Immature natural killer cell (primary cell): ENCODE results near the gene ADARB2. TPM values are rescaled to one million over a fixed set of nuclear protein-coding genes. Genes with fewer than 3 reads are reported as not detected.

Experiments
- DNase-seq, 3 donors: peaks; one replicate each; pipeline ENCODE4 v3.0.0; 2022; ENCODE audit warnings: mixed read lengths in 1 of 3
- H3K27ac Mint-ChIP-seq, 6 donors: one replicate each; pipeline ENCODE4 v1.8.0; 2020; ENCODE audit warnings: mixed read lengths in 6 of 6, mild to moderate bottlenecking in 5 of 6, inconsistent platforms in 4 of 6, moderate library complexity in 3 of 6
- H3K27me3 Mint-ChIP-seq, 3 donors: one replicate each; pipeline ENCODE4 v1.8.0; 2020 to 2021; ENCODE audit warnings: low read depth in 3 of 3, mild to moderate bottlenecking in 3 of 3, mixed read lengths in 3 of 3, moderate library complexity in 3 of 3, inconsistent platforms in 1 of 3
- H3K36me3 Mint-ChIP-seq, 3 donors: one replicate each; pipeline ENCODE4 v1.8.0; 2020; ENCODE audit warnings: mixed read lengths in 3 of 3, inconsistent platforms in 2 of 3, mild to moderate bottlenecking in 2 of 3
- H3K4me1 Mint-ChIP-seq, 2 donors: one replicate each; pipeline ENCODE4 v1.8.0; 2020; ENCODE audit warnings: inconsistent platforms in 2 of 2, mild to moderate bottlenecking in 2 of 2, mixed read lengths in 2 of 2, moderate library complexity in 1 of 2
- H3K4me3 Mint-ChIP-seq, 5 donors: one replicate each; pipeline ENCODE4 v1.8.0; 2020; ENCODE audit warnings: mild to moderate bottlenecking in 5 of 5, mixed read lengths in 5 of 5, inconsistent platforms in 3 of 5, moderate library complexity in 3 of 5
- H3K9me3 Mint-ChIP-seq, 6 donors: one replicate each; pipeline ENCODE4 v1.8.0; 2020; ENCODE audit warnings: mild to moderate bottlenecking in 6 of 6, mixed read lengths in 6 of 6, inconsistent platforms in 4 of 6, moderate library complexity in 3 of 6
- polyA plus RNA-seq, 3 donors: library from polyadenylated mRNA; unstranded; fragments of 300-500 nt; fragmentation: Illumina TruSeq; gene quantifications; one replicate each; pipeline ENCODE4 v1.2.3, GENCODE V29; 2021

Gene ADARB2
- polyA plus RNA-seq, 3 donors from 2014 or later, result 0.12 TPM; not detected in 2

DNA sequence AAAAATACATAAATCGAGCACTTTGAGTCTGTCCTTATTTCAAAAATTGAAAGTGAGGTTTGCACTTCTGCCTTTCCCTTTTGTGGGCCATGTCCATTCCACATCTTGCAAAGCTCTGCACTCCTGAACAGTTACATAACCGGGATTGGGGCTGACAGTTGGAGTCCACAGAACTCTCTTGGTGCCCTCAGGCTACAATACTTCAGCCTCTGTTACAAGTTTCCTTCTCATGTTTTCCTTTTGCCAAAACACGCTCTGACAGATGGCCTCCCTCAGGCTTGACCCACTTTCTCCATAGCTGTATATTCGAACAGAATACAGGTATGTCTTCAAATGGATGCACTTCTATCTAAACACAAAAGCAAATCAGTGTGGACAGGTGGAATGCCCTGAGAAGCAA, 345.2 kb downstream of the ADARB2 start:
- no peaks in the 10 kb centered on the region for H3K36me3 Mint-ChIP-seq
- no peak for DNase-seq
- H3K4me1 Mint-ChIP-seq, result no peaks in the 10 kb centered on the region
- H3K4me3 Mint-ChIP-seq, result no peak overlapping the region
- no peaks in the 10 kb centered on the region for H3K9me3 Mint-ChIP-seq
- peaks cover 0 to 6% (median 3%) of the 10 kb centered on the region in 3 donors for H3K27me3 Mint-ChIP-seq
- H3K27ac Mint-ChIP-seq, result no peak overlapping the region

DNA sequence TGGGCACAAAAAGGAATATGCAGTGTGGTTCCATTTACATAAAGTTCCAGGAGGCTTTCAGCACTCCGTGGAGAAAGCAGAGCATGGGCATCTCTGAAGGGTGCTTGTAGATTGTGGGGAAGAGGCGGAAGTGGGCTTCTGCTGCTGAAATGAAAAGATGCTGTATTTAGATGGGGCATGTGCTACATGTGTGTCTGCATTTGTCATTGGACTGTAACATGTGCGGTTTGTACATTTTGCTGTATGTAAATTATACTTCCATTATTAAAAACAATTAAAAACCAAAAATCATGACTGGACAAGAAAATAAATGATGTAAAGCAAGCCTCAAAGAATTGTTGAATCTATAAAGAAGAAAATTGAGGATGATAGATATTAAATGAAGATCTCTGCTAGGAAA, 347.1 kb downstream of the ADARB2 start:
- no peaks in the 10 kb centered on the region for H3K4me1 Mint-ChIP-seq
- no peaks in the 10 kb centered on the region for H3K36me3 Mint-ChIP-seq
- H3K27me3 Mint-ChIP-seq, result peaks cover 2 to 7% (median 6%) of the 10 kb centered on the region in 3 donors
- no peaks in the 10 kb centered on the region for H3K9me3 Mint-ChIP-seq
- DNase-seq, result no peak
- H3K4me3 Mint-ChIP-seq, result no peak overlapping the region
- H3K27ac Mint-ChIP-seq, result no peak overlapping the region

- no peaks in the 10 kb centered on the region for H3K36me3 Mint-ChIP-seq
- H3K4me3 Mint-ChIP-seq, result no peak overlapping the region
- no peak for DNase-seq
- peaks cover 3 to 19% (median 13%) of the 10 kb centered on the region in 3 donors for H3K27me3 Mint-ChIP-seq
- no peaks in the 10 kb centered on the region for H3K9me3 Mint-ChIP-seq
- H3K27ac Mint-ChIP-seq, result no peak overlapping the region
- no peaks in the 10 kb centered on the region for H3K4me1 Mint-ChIP-seq
Observed at GRCh38 chr10:1384026-1384425, 353.3 kb downstream of the ADARB2 start.

DNA sequence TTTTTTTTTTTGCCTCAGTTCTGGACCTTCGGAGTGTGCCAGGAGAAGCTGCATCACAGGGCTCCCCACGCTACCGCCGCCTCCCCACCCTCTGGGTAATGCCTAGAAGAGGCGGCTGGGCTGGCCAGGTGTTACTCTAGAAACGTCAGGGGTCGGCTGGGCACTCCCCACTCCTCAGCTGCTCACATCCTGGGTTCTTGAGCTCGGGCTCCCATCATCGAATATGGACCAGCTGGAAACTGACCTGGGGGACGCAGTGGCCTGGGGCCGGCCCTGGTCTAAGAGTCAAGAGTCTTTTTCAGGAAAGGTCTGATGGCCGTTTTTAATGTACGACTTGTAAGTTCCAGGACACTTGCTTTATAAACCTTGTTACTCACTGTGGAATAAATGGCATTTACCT, 354.6 kb downstream of the ADARB2 start:
- Mint-ChIP-seq H3K36me3 (no peaks in the 10 kb centered on the region), H3K4me3 (no peak overlapping the region), H3K27me3 (peaks cover 4 to 23% (median 14%) of the 10 kb centered on the region in 3 donors), H3K27ac (no peak overlapping the region), H3K4me1 (no peaks in the 10 kb centered on the region), H3K9me3 (no peaks in the 10 kb centered on the region)
- no peak for DNase-seq

- H3K4me1 Mint-ChIP-seq, result no peaks in the 10 kb centered on the region
- peaks cover 4 to 26% (median 14%) of the 10 kb centered on the region in 3 donors for H3K27me3 Mint-ChIP-seq
- H3K4me3 Mint-ChIP-seq, result no peak overlapping the region
Observed at GRCh38 chr10:1381339-1381738, 356.0 kb downstream of the ADARB2 start.

DNA sequence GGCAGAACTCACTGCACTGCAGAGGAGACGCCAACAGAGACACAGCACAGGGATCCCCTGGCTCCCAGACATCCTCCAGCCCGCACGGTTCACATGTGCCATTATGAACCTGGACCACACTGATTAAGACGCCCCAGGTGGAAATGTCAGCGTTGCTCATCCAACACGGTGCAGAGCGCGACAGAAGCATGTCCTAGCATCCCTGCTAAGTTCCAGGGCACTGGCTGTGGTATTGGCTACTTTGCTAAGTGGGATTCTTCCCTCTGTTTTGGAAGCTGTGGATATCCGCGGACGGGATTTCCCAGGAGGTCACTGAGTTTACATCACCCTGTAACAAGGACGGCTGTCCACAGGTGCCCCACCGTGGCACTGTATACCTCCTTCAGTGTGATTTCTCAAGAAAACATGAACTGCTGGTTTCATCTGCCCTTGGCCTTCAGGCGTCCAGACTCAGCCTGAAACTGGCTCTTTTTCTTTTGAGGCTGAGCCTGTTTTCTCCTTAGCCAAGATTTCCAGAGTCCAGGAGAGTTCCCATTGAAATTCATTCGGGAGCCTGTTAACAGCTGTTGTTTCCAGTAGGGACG, 357.1 kb downstream of the ADARB2 start:
- Mint-ChIP-seq H3K27me3 (peaks cover 4 to 24% (median 12%) of the 10 kb centered on the region in 3 donors), H3K4me1 (no peaks in the 10 kb centered on the region), H3K27ac (no peak overlapping the region), H3K4me3 (no peak overlapping the region), H3K36me3 (no peaks in the 10 kb centered on the region), H3K9me3 (peaks cover 0 to 2% (median 0%) of the 10 kb centered on the region in 6 donors)
- no peak for DNase-seq

More at GRCh38 chr10:1381339-1381738, 356.0 kb downstream of the ADARB2 start:
- no peak overlapping the region for H3K27ac Mint-ChIP-seq
- no peaks in the 10 kb centered on the region for H3K36me3 Mint-ChIP-seq
- no peaks in the 10 kb centered on the region for H3K9me3 Mint-ChIP-seq
- DNase-seq, result no peak

- Mint-ChIP-seq H3K27me3 (peaks cover 4 to 24% (median 12%) of the 10 kb centered on the region in 3 donors), H3K9me3 (peaks cover 0 to 2% (median 0%) of the 10 kb centered on the region in 6 donors), H3K27ac (no peak overlapping the region), H3K4me1 (no peaks in the 10 kb centered on the region), H3K36me3 (no peaks in the 10 kb centered on the region), H3K4me3 (no peak overlapping the region)
- no peak for DNase-seq
Observed at GRCh38 chr10:1379601-1380000, 357.7 kb downstream of the ADARB2 start.

DNA sequence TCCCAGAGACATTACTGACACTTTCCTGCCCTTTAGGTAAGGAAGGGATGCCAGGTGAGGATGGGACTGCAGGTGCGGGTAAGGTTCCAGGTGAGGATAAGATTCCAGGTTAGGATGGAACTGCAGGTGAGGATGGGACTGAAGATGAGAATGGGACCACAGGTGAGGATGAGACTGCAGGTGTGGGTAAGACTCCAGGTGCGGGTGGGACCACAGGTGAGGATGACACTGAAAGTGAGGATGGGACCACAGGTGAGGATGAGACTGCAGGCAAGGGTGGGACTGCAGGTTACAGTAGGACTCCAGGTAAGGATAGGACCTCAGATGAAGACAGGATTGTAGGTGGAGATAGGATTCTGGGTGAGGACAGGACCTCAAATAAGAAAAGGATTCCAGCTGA, 358.9 kb downstream of the ADARB2 start:
- H3K36me3 Mint-ChIP-seq, result no peaks in the 10 kb centered on the region
- no peaks in the 10 kb centered on the region for H3K4me1 Mint-ChIP-seq
- H3K9me3 Mint-ChIP-seq, result peaks cover 0 to 2% (median 0%) of the 10 kb centered on the region in 6 donors
- no peak for DNase-seq
- no peak overlapping the region for H3K4me3 Mint-ChIP-seq
- peaks cover 4 to 18% (median 8%) of the 10 kb centered on the region in 3 donors for H3K27me3 Mint-ChIP-seq
- no peak overlapping the region for H3K27ac Mint-ChIP-seq

DNA sequence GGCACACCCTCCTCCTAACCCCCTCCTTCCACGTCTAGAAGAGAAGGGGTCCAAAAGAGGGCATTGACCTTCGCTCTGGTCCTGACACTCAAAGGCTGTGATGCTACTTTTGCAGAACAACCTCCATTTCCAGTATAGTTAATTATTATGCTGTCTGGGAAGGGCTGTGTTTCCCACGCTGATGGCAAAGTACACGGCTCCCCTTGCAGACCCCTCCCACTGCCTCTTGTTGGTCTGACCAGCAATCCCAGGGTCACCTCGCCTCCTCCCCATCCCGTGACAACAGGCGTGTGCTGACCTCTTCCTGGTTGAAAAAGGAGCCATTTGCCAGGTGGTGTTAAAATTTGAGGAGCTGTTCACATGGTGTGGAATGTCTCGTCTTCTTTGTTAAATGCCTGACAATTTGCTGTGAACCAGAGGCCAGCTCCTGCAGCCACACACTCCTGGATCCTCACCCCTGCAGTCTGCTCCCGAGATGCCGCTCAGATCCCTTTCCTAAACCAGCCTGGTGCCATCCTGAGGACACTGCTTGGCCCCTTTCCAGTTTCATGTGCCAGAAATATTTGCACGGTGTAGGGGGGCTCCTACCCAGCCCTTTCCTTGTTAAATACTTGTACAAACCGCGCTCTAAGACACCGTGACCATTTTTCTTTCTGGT, 359.5 kb downstream of the ADARB2 start:
- peaks cover 4 to 18% (median 9%) of the 10 kb centered on the region in 3 donors for H3K27me3 Mint-ChIP-seq
- H3K27ac Mint-ChIP-seq, result no peak overlapping the region
- H3K4me3 Mint-ChIP-seq, result no peak overlapping the region
- H3K4me1 Mint-ChIP-seq, result no peaks in the 10 kb centered on the region
- DNase-seq, result no peak
- H3K36me3 Mint-ChIP-seq, result no peaks in the 10 kb centered on the region
- peaks cover 0 to 2% (median 0%) of the 10 kb centered on the region in 6 donors for H3K9me3 Mint-ChIP-seq

GRCh38 chr10:1377231-1377630, 360.1 kb downstream of the ADARB2 start:
- no peak overlapping the region for H3K27ac Mint-ChIP-seq
- H3K27me3 Mint-ChIP-seq, result peaks cover 4 to 18% (median 9%) of the 10 kb centered on the region in 3 donors
- no peak overlapping the region for H3K4me3 Mint-ChIP-seq

DNA sequence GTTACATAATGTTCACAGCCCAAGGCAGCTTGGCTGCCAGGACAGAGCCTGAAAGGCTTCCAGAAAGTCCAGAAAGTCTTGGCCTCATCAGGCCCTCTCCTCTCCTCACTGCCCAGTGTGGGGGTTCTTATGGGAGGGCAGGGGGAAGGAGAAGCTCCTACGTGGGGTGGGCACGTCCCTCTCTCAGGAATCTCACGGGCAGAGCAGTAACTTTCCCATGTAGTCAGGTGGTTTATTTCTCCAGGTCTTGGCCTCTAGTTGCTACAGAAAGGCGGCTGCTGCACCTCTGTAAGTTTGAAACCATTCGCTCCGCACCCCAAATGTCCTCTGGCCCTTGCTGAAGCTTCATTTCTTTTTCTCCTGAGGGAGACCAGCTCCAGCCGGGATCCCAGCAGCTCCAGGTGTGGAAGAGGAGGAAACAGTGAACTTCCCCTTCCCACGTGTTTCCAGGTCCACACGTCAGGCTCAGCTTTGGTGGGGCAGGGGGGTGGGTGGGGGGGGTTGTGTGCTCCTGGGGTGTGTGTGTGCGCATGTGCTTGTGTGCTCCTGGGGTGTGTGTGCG, 360.9 kb downstream of the ADARB2 start:
- peaks cover 0 to 2% (median 0%) of the 10 kb centered on the region in 6 donors for H3K9me3 Mint-ChIP-seq
- no peaks in the 10 kb centered on the region for H3K36me3 Mint-ChIP-seq
- no peak for DNase-seq
- H3K4me3 Mint-ChIP-seq, result no peak overlapping the region
- no peaks in the 10 kb centered on the region for H3K4me1 Mint-ChIP-seq
- H3K27ac Mint-ChIP-seq, result no peak overlapping the region
- H3K27me3 Mint-ChIP-seq, result peaks cover 6 to 18% (median 9%) of the 10 kb centered on the region in 3 donors

More at GRCh38 chr10:1377231-1377630, 360.1 kb downstream of the ADARB2 start:
- Mint-ChIP-seq H3K36me3 (no peaks in the 10 kb centered on the region), H3K4me1 (no peaks in the 10 kb centered on the region), H3K9me3 (peaks cover 0 to 2% (median 0%) of the 10 kb centered on the region in 6 donors)
- no peak for DNase-seq

GRCh38 chr10:1375346-1376170, 361.8 kb downstream of the ADARB2 start:
- no peak for DNase-seq
- Mint-ChIP-seq H3K9me3 (peaks cover 0 to 2% (median 0%) of the 10 kb centered on the region in 6 donors), H3K27ac (no peak overlapping the region), H3K4me3 (no peak overlapping the region), H3K4me1 (no peaks in the 10 kb centered on the region), H3K27me3 (peaks cover 6 to 18% (median 7%) of the 10 kb centered on the region in 3 donors), H3K36me3 (no peaks in the 10 kb centered on the region)

DNA sequence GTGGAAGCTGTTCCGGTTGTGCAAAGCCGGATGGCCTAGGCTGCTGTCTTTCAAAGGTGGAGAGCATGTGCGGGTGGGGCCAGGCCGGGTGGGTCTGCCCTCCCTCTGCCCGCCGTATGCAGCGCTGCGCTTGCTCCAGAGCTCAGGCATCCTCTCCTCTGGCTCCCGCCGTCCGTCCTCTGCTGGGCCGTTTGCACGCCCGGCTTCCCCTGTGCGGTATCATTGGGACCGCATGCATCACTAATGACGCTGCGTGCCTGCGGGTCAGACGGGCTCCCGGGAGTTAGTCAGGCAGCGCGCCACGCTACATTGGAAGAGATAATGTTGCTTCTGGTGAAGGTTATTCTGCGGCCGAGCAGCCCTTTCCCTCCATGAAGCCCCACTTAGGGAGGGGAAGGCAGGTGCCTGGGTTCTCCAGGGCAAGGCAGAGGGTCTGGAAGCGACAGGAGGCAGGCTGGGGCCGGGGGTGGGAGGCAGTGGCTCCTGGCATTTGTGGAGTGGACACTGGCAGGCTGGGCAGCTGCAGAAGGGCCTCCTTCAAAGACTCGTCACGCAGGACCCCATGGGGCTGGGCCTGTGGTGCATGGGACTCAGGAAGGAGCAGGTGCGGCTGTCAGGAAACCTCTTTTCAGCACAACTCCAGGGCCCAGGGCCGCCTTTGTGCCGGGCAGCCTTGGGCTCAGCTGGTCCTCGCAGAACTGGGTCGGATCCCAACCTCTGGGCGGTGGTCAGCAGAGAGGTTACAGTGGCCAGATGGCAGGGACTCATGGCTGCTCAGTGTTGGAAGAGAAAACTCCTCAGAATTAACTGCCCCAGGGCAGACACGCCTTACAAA, 362.6 kb downstream of the ADARB2 start:
- Mint-ChIP-seq H3K4me3 (no peak overlapping the region), H3K36me3 (no peaks in the 10 kb centered on the region), H3K4me1 (no peaks in the 10 kb centered on the region), H3K27me3 (peaks cover 6 to 16% (median 7%) of the 10 kb centered on the region in 3 donors), H3K27ac (no peak overlapping the region), H3K9me3 (peaks cover 0 to 2% (median 0%) of the 10 kb centered on the region in 6 donors)
- DNase-seq, result no peak
